Effector memory CD8-positive, alpha-beta T cell (primary cell): Measurements from ENCODE around the gene CBY2.
"Not testable (repeated sequence)": the region's sequence is repeated elsewhere in the genome, so short reads cannot be mapped to it uniquely, and the experiment has no call there.

Experiments used
- ATAC-seq: fragments of 150-1000 bp; cut with Tn5 transposase; replicated peaks from 2 replicates; pipeline ENCODE4 v1.10.0; 2021; ENCODE audit warnings: mild to moderate bottlenecking, moderate library complexity
- DNase-seq, 3 experiments: peaks; one replicate each; pipeline ENCODE4 v3.0.0; 2021
- H3K27ac Mint-ChIP-seq, 2 donors: one replicate each; pipeline ENCODE4 v1.8.0; 2022; ENCODE audit warnings: mild to moderate bottlenecking in 2 of 2, mixed read lengths in 2 of 2, moderate library complexity in 2 of 2
- H3K27me3 Mint-ChIP-seq, 2 donors: one replicate each; pipeline ENCODE4 v1.8.0; 2022; ENCODE audit warnings: mixed read lengths in 2 of 2
- H3K36me3 Mint-ChIP-seq: one replicate; pipeline ENCODE4 v1.8.0; 2022; ENCODE audit warnings: mild to moderate bottlenecking, moderate library complexity, mixed read lengths; ENCODE audit not compliant: insufficient read depth
- H3K4me1 Mint-ChIP-seq, 2 donors: one replicate each; pipeline ENCODE4 v1.8.0; 2022; ENCODE audit warnings: low read depth in 2 of 2, mixed read lengths in 2 of 2
- H3K4me3 Mint-ChIP-seq, 2 donors: one replicate each; pipeline ENCODE4 v1.8.0; 2022; ENCODE audit warnings: mild to moderate bottlenecking in 2 of 2, mixed read lengths in 2 of 2, moderate library complexity in 2 of 2
- H3K9me3 Mint-ChIP-seq, 2 donors: one replicate each; pipeline ENCODE4 v1.8.0; 2022; ENCODE audit warnings: mixed read lengths in 2 of 2

The CBY2 gene

GRCh38 chr13:45733361-45733760 lies 31.2 kb downstream of the CBY2 start:
- no peak overlapping the region for H3K27ac Mint-ChIP-seq
- H3K4me1 Mint-ChIP-seq = peaks cover 0 to 2% of the 10 kb centered on the region in 2 donors
- no peaks in the 10 kb centered on the region for H3K9me3 Mint-ChIP-seq
- ATAC-seq (no peak), DNase-seq (no peak)
- H3K4me3 Mint-ChIP-seq = no peak overlapping the region
- H3K27me3 Mint-ChIP-seq = peaks cover 13 to 45% of the 10 kb centered on the region in 2 donors
- peaks cover 3% of the 10 kb centered on the region for H3K36me3 Mint-ChIP-seq

GRCh38 chr13:45737571-45738017 lies 35.5 kb downstream of the CBY2 start:
- H3K27ac Mint-ChIP-seq = no peak overlapping the region
- DNase-seq = no peak
- ATAC-seq = no peak
- H3K27me3 Mint-ChIP-seq = peaks cover 0 to 19% of the 10 kb centered on the region in 2 donors
- H3K4me1 Mint-ChIP-seq = no peaks in the 10 kb centered on the region
- peaks cover 3% of the 10 kb centered on the region for H3K36me3 Mint-ChIP-seq
- no peak overlapping the region for H3K4me3 Mint-ChIP-seq
- H3K9me3 Mint-ChIP-seq = no peaks in the 10 kb centered on the region

- Mint-ChIP-seq H3K27me3 (peaks cover 13 to 26% of the 10 kb centered on the region in 2 donors), H3K36me3 (no peaks in the 10 kb centered on the region), H3K9me3 (no peaks in the 10 kb centered on the region), H3K27ac (no peak overlapping the region), H3K4me1 (no peaks in the 10 kb centered on the region), H3K4me3 (no peak overlapping the region)
- ATAC-seq (no peak), DNase-seq (no peak)
Measured at GRCh38 chr13:45742985-45743384, 40.9 kb downstream of the CBY2 start.

- Mint-ChIP-seq H3K36me3 (no peaks in the 10 kb centered on the region), H3K4me1 (no peaks in the 10 kb centered on the region), H3K27ac (no peak overlapping the region), H3K4me3 (no peak overlapping the region), H3K27me3 (peaks cover 22 to 37% of the 10 kb centered on the region in 2 donors), H3K9me3 (no peaks in the 10 kb centered on the region)
- ATAC-seq (no peak), DNase-seq (no peak)
Measured at GRCh38 chr13:45744979-45745378, 42.9 kb downstream of the CBY2 start.

GRCh38 chr13:45747071-45747470 lies 45.0 kb downstream of the CBY2 start:
- ATAC-seq (no peak), DNase-seq (no peak)
- peaks cover 26 to 38% of the 10 kb centered on the region in 2 donors for H3K27me3 Mint-ChIP-seq
- H3K9me3 Mint-ChIP-seq = no peaks in the 10 kb centered on the region
- H3K4me1 Mint-ChIP-seq = no peaks in the 10 kb centered on the region
- H3K27ac Mint-ChIP-seq = no peak overlapping the region
- no peak overlapping the region for H3K4me3 Mint-ChIP-seq
- no peaks in the 10 kb centered on the region for H3K36me3 Mint-ChIP-seq

- Mint-ChIP-seq H3K9me3 (no peaks in the 10 kb centered on the region), H3K4me1 (no peaks in the 10 kb centered on the region), H3K27ac (no peak overlapping the region), H3K4me3 (no peak overlapping the region), H3K27me3 (peaks cover 14 to 22% of the 10 kb centered on the region in 2 donors), H3K36me3 (no peaks in the 10 kb centered on the region)
- no peak for ATAC-seq
- no peak for DNase-seq
Measured at GRCh38 chr13:45748941-45749759, 47.0 kb downstream of the CBY2 start.

GRCh38 chr13:45750566-45750965 lies 48.4 kb downstream of the CBY2 start:
- Mint-ChIP-seq H3K36me3 (no peaks in the 10 kb centered on the region), H3K4me1 (no peaks in the 10 kb centered on the region), H3K27me3 (peaks cover 13 to 14% of the 10 kb centered on the region in 2 donors), H3K4me3 (no peak overlapping the region), H3K9me3 (no peaks in the 10 kb centered on the region), H3K27ac (no peak overlapping the region)
- no peak for DNase-seq
- ATAC-seq = no peak

GRCh38 chr13:45751885-45752284 lies 49.8 kb downstream of the CBY2 start:
- Mint-ChIP-seq H3K27ac (no peak overlapping the region), H3K9me3 (no peaks in the 10 kb centered on the region), H3K4me3 (no peak overlapping the region), H3K27me3 (peaks cover 13 to 14% of the 10 kb centered on the region in 2 donors), H3K4me1 (no peaks in the 10 kb centered on the region), H3K36me3 (no peaks in the 10 kb centered on the region)
- ATAC-seq (no peak), DNase-seq (no peak)

- Mint-ChIP-seq H3K36me3 (no peaks in the 10 kb centered on the region), H3K27ac (no peak overlapping the region), H3K27me3 (peaks cover 13 to 14% of the 10 kb centered on the region in 2 donors), H3K4me3 (no peak overlapping the region), H3K9me3 (peaks cover 0 to 3% of the 10 kb centered on the region in 2 donors), H3K4me1 (no peaks in the 10 kb centered on the region)
- ATAC-seq (no peak), DNase-seq (no peak)
Measured at GRCh38 chr13:45752510-45752909, 50.4 kb downstream of the CBY2 start.

- H3K4me1 Mint-ChIP-seq, DNase-seq, H3K36me3 Mint-ChIP-seq, H3K27ac Mint-ChIP-seq, ATAC-seq, H3K4me3 Mint-ChIP-seq, H3K27me3 Mint-ChIP-seq: not testable (repeated sequence)
- H3K9me3 Mint-ChIP-seq = peaks cover 4 to 12% of the 10 kb centered on the region in 2 donors
Measured at GRCh38 chr13:45756498-45756897, 54.4 kb downstream of the CBY2 start.

GRCh38 chr13:45757589-45757988 lies 55.5 kb downstream of the CBY2 start:
- not testable (repeated sequence) for H3K27ac Mint-ChIP-seq, ATAC-seq, H3K4me1 Mint-ChIP-seq, H3K36me3 Mint-ChIP-seq, H3K4me3 Mint-ChIP-seq, DNase-seq
- peaks cover 11% of the 10 kb centered on the region in 2 donors for H3K27me3 Mint-ChIP-seq
- peaks cover 4 to 12% of the 10 kb centered on the region in 2 donors for H3K9me3 Mint-ChIP-seq

GRCh38 chr13:45763419-45763818 lies 61.3 kb downstream of the CBY2 start:
- Mint-ChIP-seq H3K36me3 (no peaks in the 10 kb centered on the region), H3K4me1 (no peaks in the 10 kb centered on the region), H3K4me3 (no peak overlapping the region), H3K27ac (no peak overlapping the region), H3K27me3 (peaks cover 31 to 41% of the 10 kb centered on the region in 2 donors), H3K9me3 (peaks cover 0 to under 1% of the 10 kb centered on the region in 2 donors)
- DNase-seq (no peak), ATAC-seq (no peak)
